T-cell (primary cell): Measurements from ENCODE around the gene ATP10A. TPM values are rescaled to one million over a fixed set of nuclear protein-coding genes. Genes with fewer than 3 reads are reported as not detected.

Experiments used
- ATAC-seq, 4 experiments: fragments of 200-7000 bp in 3 of 4; fragments of 150-1000 bp in 1 of 4; cut with Tn5 transposase; replicated peaks in 1 of 4; 1 replicate in 3 of 4; 2 replicates in 1 of 4; pipeline ENCODE4 v1.10.0; 2021; ENCODE audit warnings: moderate library complexity in 3 of 4, mild to moderate bottlenecking in 2 of 4, moderate number of reproducible peaks in 1 of 4
- CTCF ChIA-PET, 2 donors: fragments of 300-600 bp; sonication (Branson Sonifier 250); formaldehyde crosslinking; loops; one replicate each; lab custom pipeline; 2022; ENCODE audit warnings: antibody characterized with exemption in 2 of 2; lab: Charles Lee
- POLR2A ChIA-PET, 2 donors: fragments of 300-600 bp; sonication (Branson Sonifier 250); formaldehyde crosslinking; loops; one replicate each; lab custom pipeline; 2022; ENCODE audit warnings: antibody characterized with exemption in 2 of 2; lab: Charles Lee
- DNase-seq, 35 experiments: peaks; one replicate each; pipeline versions ENCODE4 v3.0.0 to v3.0.0-alpha.2; 2013 to 2023
- H3K27ac ChIP-seq: one replicate; pipeline ENCODE4 v1.5.1; 2013; ENCODE audit warnings: low read length
- H3K27me3 ChIP-seq, 2 experiments: replicated peaks in 1 of 2; 1 replicate in 1 of 2; 2 replicates in 1 of 2; pipeline versions ENCODE4 v1.6.1 to v1.7.0; 2013; ENCODE audit warnings: low read length in 1 of 2, mixed read lengths in 1 of 2; ENCODE audit not compliant: control insufficient read depth in 2 of 2, insufficient read depth in 2 of 2; ENCODE audit errors: extremely low read depth in 1 of 2
- H3K36me3 ChIP-seq, 2 donors: 1 replicate in 1 of 2; 2 replicates in 1 of 2; pipeline versions ENCODE4 v1.6.1 to v1.7.0; 2013; ENCODE audit warnings: low read length in 1 of 2; ENCODE audit not compliant: control insufficient read depth in 2 of 2, insufficient read depth in 1 of 2; ENCODE audit errors: extremely low read depth in 1 of 2
- H3K4me1 ChIP-seq, 2 experiments: 1 replicate in 1 of 2; 2 replicates in 1 of 2; pipeline versions ENCODE4 v1.6.1 to v1.7.0; 2013; ENCODE audit warnings: low read length in 2 of 2, mixed read lengths in 1 of 2; ENCODE audit not compliant: insufficient read depth in 2 of 2, control insufficient read depth in 1 of 2; ENCODE audit errors: extremely low read depth in 1 of 2
- H3K4me3 ChIP-seq, 2 donors: 1 replicate in 1 of 2; 2 replicates in 1 of 2; pipeline versions ENCODE4 v1.5.1 to v1.7.0; 2013; ENCODE audit warnings: mild to moderate bottlenecking in 2 of 2, low read length in 1 of 2, moderate library complexity in 1 of 2; ENCODE audit not compliant: control insufficient read depth in 1 of 2; ENCODE audit errors: extremely low read depth in 1 of 2
- H3K9me3 ChIP-seq: 2 replicates; pipeline ENCODE4 v1.7.0; 2013
- H3K27ac Mint-ChIP-seq, 2 donors: one replicate each; pipeline ENCODE4 v1.8.0; 2020 to 2021; ENCODE audit warnings: mild to moderate bottlenecking in 2 of 2, mixed read lengths in 2 of 2
- H3K27me3 Mint-ChIP-seq, 2 donors: one replicate each; pipeline ENCODE4 v1.8.0; 2021 to 2022; ENCODE audit warnings: mixed read lengths in 2 of 2
- H3K36me3 Mint-ChIP-seq: one replicate; pipeline ENCODE4 v1.8.0; 2021; ENCODE audit warnings: mixed read lengths
- H3K4me1 Mint-ChIP-seq, 3 donors: one replicate each; pipeline ENCODE4 v1.8.0; 2020 to 2022; ENCODE audit warnings: mixed read lengths in 3 of 3, mild to moderate bottlenecking in 1 of 3
- H3K4me3 Mint-ChIP-seq, 3 donors: one replicate each; pipeline ENCODE4 v1.8.0; 2020 to 2022; ENCODE audit warnings: mild to moderate bottlenecking in 3 of 3, mixed read lengths in 3 of 3, moderate library complexity in 3 of 3
- H3K9me3 Mint-ChIP-seq, 3 donors: one replicate each; pipeline ENCODE4 v1.8.0; 2020 to 2022; ENCODE audit warnings: mixed read lengths in 3 of 3
- WGBS: methylation state at CpG from one replicate; pipeline ENCODE4 v1.1.5; 2013; ENCODE audit warnings: missing lambda C conversion rate; ENCODE audit not compliant: insufficient coverage; 5-methylcytosine and 5-hydroxymethylcytosine counted together
- total RNA-seq, 35 experiments: library from RNA in 6 of 35; stranded (reverse) in 6 of 35; fragments of 120-200 nt in 1 of 35; gene quantifications; one replicate each; pipeline versions ENCODE4 v1.2.1 to v1.2.4 and lab custom pipeline; 2013 to 2026

ATP10A gene
- total RNA-seq, 5 donors from 2014 or later (not counting 1 experiment from before 2014, with no cell fraction given): 37.3 to 65.5 (median 53.4) TPM

- no peak overlapping the region for H3K4me3 Mint-ChIP-seq
- no peaks in the 10 kb centered on the region for H3K36me3 ChIP-seq
- peaks cover 0 to 11% (median 7%) of the 10 kb centered on the region in 3 donors for H3K4me1 Mint-ChIP-seq
- WGBS: 80% methylated on average over 3 of the region's 13 CpGs
- ATAC-seq (no peak), DNase-seq (no peak)
- H3K27me3 Mint-ChIP-seq: peaks cover 36 to 48% of the 10 kb centered on the region in 2 donors
- no peak overlapping the region for H3K27ac Mint-ChIP-seq
- POLR2A ChIA-PET: no interaction called here
- no peaks in the 10 kb centered on the region for H3K9me3 ChIP-seq
- H3K4me1 ChIP-seq: peaks cover 0 to 3% of the 10 kb centered on the region in 2 experiments
- no peak overlapping the region for H3K27ac ChIP-seq
- H3K4me3 ChIP-seq: no peak overlapping the region
- CTCF ChIA-PET: no interaction called here
- H3K27me3 ChIP-seq: peaks cover 2 to 43% of the 10 kb centered on the region in 2 experiments
- H3K36me3 Mint-ChIP-seq: no peaks in the 10 kb centered on the region
- H3K9me3 Mint-ChIP-seq: peaks cover 0 to 5% (median 4%) of the 10 kb centered on the region in 3 donors
These were observed 195.3 kb downstream of the ATP10A start for GRCh38 chr15:25667829-25668228.

DNA sequence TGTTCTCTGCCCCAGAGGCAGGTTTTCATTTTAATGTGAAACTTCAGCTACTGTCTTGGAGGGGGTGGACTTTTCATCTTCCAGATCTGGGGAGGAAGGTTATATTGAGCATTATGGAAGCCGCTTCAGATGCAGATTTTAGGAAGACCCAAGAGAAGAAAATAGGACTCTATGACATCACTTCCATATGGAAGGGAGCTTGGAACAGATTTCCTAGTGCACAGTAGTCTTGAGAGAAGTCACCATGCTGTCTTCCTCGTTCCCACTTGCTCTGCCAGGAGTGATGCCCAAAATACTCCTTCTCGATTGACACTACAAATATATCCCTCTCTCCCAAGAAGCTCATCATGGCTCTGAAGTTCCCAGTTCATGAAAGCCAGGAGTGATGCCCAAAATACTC is 197.2 kb downstream of the ATP10A start:
- WGBS: 67% methylated on average over 2 of the region's 3 CpGs
- POLR2A ChIA-PET: no interaction called here
- no peaks in the 10 kb centered on the region for H3K36me3 Mint-ChIP-seq
- H3K27ac Mint-ChIP-seq: no peak overlapping the region
- peaks cover 0 to 3% of the 10 kb centered on the region in 2 experiments for H3K4me1 ChIP-seq
- H3K9me3 ChIP-seq: no peaks in the 10 kb centered on the region
- no peaks in the 10 kb centered on the region for H3K9me3 Mint-ChIP-seq
- peaks cover 33 to 48% of the 10 kb centered on the region in 2 donors for H3K27me3 Mint-ChIP-seq
- peaks cover 0 to 11% (median 7%) of the 10 kb centered on the region in 3 donors for H3K4me1 Mint-ChIP-seq
- H3K27ac ChIP-seq: no peak overlapping the region
- no peak for DNase-seq
- H3K27me3 ChIP-seq: peaks cover 2 to 35% of the 10 kb centered on the region in 2 experiments
- H3K4me3 ChIP-seq: no peak overlapping the region
- CTCF ChIA-PET: no interaction called here
- H3K36me3 ChIP-seq: no peaks in the 10 kb centered on the region
- no peak overlapping the region for H3K4me3 Mint-ChIP-seq
- ATAC-seq: no peak

DNA sequence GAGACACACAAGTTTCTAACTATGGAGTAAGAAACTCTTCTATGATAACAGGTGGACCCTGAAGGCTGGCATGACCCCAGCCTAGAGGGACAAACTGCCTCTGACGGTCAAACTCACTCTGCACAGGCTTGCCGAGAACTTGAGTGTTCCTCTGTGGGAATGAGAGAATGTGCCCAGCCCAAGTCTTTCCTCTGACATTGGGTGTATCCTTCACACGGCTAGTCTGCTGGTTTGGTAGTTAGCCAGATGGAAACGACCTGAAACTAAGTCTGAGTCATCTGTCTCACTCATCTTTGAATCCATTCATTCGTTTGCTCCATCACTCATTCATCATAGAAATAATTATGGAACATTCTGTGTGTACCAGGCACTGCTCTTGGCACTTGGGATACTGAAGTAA is 198.4 kb downstream of the ATP10A start:
- Mint-ChIP-seq H3K27ac (no peak overlapping the region), H3K27me3 (peaks cover 30 to 38% of the 10 kb centered on the region in 2 donors), H3K4me3 (no peak overlapping the region), H3K9me3 (no peaks in the 10 kb centered on the region), H3K4me1 (peaks cover 0 to 3% (median 1%) of the 10 kb centered on the region in 3 donors), H3K36me3 (no peaks in the 10 kb centered on the region)
- ChIA-PET CTCF (no interaction called here), POLR2A (no interaction called here)
- peaks cover 0 to 29% of the 10 kb centered on the region in 2 experiments for H3K27me3 ChIP-seq
- no peaks in the 10 kb centered on the region for H3K36me3 ChIP-seq
- H3K4me1 ChIP-seq: no peaks in the 10 kb centered on the region
- no peak overlapping the region for H3K27ac ChIP-seq
- ATAC-seq (no peak), DNase-seq (no peak)
- 67% methylated on average over 2 of the region's 5 CpGs for WGBS
- no peak overlapping the region for H3K4me3 ChIP-seq
- no peaks in the 10 kb centered on the region for H3K9me3 ChIP-seq

GRCh38 chr15:25663515-25663914 is 199.6 kb downstream of the ATP10A start:
- Mint-ChIP-seq H3K36me3 (no peaks in the 10 kb centered on the region), H3K4me3 (no peak overlapping the region), H3K4me1 (no peaks in the 10 kb centered on the region), H3K9me3 (no peaks in the 10 kb centered on the region), H3K27ac (no peak overlapping the region), H3K27me3 (peaks cover 30 to 35% of the 10 kb centered on the region in 2 donors)
- peaks cover 0 to 19% of the 10 kb centered on the region in 2 experiments for H3K27me3 ChIP-seq
- H3K4me3 ChIP-seq: no peak overlapping the region
- no peaks in the 10 kb centered on the region for H3K36me3 ChIP-seq
- H3K4me1 ChIP-seq: no peaks in the 10 kb centered on the region
- H3K27ac ChIP-seq: no peak overlapping the region
- DNase-seq (no peak), ATAC-seq (no peak)
- CTCF ChIA-PET: no interaction called here
- no CpG with 5 or more reads among the region's 5 CpGs for WGBS
- POLR2A ChIA-PET: no interaction called here
- H3K9me3 ChIP-seq: no peaks in the 10 kb centered on the region

GRCh38 chr15:25661898-25662297 is 201.2 kb downstream of the ATP10A start:
- POLR2A ChIA-PET: no interaction called here
- H3K27ac ChIP-seq: no peak overlapping the region
- no peaks in the 10 kb centered on the region for H3K4me1 Mint-ChIP-seq
- DNase-seq (no peak), ATAC-seq (no peak)
- H3K36me3 ChIP-seq: no peaks in the 10 kb centered on the region
- no peaks in the 10 kb centered on the region for H3K9me3 ChIP-seq
- H3K36me3 Mint-ChIP-seq: no peaks in the 10 kb centered on the region
- peaks cover 0 to 18% of the 10 kb centered on the region in 2 experiments for H3K27me3 ChIP-seq
- no peak overlapping the region for H3K4me3 Mint-ChIP-seq
- H3K27me3 Mint-ChIP-seq: peaks cover 35 to 37% of the 10 kb centered on the region in 2 donors
- no peak overlapping the region for H3K27ac Mint-ChIP-seq
- H3K9me3 Mint-ChIP-seq: no peaks in the 10 kb centered on the region
- CTCF ChIA-PET: no interaction called here
- WGBS: 73% methylated on average over 2 of the region's 4 CpGs
- H3K4me3 ChIP-seq: no peak overlapping the region
- no peaks in the 10 kb centered on the region for H3K4me1 ChIP-seq

DNA sequence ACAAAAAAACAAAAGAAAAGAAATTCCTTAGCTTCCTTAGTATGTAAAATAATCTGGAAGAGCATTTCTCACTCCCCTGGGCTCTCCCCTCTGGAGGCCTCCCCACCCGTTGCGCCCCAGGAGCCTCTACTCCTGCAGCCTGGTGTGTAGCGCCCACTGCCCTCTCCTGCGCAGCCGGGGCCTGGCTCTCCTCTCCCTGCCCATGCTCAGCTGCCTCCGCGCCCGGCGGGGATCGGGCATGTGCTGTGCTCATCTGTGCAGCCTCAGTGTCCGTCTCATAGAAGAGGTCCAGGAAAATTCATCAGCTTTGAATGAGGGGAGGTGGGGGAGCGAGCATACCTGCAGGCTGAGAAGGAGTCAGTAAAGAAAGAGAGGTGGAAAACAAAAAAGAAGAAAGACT is 203.9 kb downstream of the ATP10A start:
- H3K36me3 ChIP-seq: no peaks in the 10 kb centered on the region
- no peak overlapping the region for H3K27ac Mint-ChIP-seq
- no peaks in the 10 kb centered on the region for H3K4me1 Mint-ChIP-seq
- H3K27me3 Mint-ChIP-seq: peaks cover 13 to 26% of the 10 kb centered on the region in 2 donors
- ChIA-PET CTCF (interaction anchor here in 1 of 2 donors (0.6 kb wide), 1 partner anchor 1191 kb away, joined by 3 read pairs; no protein-coding TSS in a partner anchor), POLR2A (no interaction called here)
- H3K9me3 ChIP-seq: no peaks in the 10 kb centered on the region
- WGBS: 84% methylated on average over 5 of the region's 12 CpGs
- DNase-seq (no peak), ATAC-seq (no peak)
- H3K27me3 ChIP-seq: peaks cover 0 to 18% of the 10 kb centered on the region in 2 experiments
- H3K36me3 Mint-ChIP-seq: no peaks in the 10 kb centered on the region
- H3K4me1 ChIP-seq: no peaks in the 10 kb centered on the region
- H3K27ac ChIP-seq: no peak overlapping the region
- H3K4me3 Mint-ChIP-seq: no peak overlapping the region
- no peak overlapping the region for H3K4me3 ChIP-seq
- H3K9me3 Mint-ChIP-seq: no peaks in the 10 kb centered on the region

DNA sequence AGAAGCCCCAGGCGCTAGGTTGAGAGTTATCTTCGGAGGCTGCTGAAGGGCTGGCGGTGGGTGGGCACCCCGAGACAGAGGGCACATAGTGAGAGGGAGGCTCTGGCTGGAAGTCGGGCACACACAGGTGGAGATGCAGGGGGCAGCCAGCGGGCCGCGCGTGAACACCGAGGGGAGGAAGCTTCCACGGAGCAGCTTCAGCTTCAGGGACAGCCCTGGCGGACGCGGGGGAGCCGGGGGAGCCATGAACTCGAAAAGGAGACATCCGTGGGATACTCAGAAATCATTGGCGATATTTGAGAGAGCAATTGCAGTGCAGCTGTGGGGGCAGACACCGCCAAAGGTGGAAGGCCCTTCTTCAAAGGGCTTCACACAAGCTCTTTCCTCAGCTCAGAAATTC is 204.6 kb downstream of the ATP10A start:
- H3K27me3 ChIP-seq: peaks cover 2 to 18% of the 10 kb centered on the region in 2 experiments
- Mint-ChIP-seq H3K27ac (no peak overlapping the region), H3K4me1 (no peaks in the 10 kb centered on the region), H3K9me3 (no peaks in the 10 kb centered on the region), H3K27me3 (peaks cover 12 to 26% of the 10 kb centered on the region in 2 donors), H3K4me3 (no peak overlapping the region), H3K36me3 (no peaks in the 10 kb centered on the region)
- H3K9me3 ChIP-seq: no peaks in the 10 kb centered on the region
- no peak overlapping the region for H3K4me3 ChIP-seq
- ChIA-PET CTCF (no interaction called here), POLR2A (no interaction called here)
- 90% methylated on average over 18 of the region's 19 CpGs for WGBS
- no peaks in the 10 kb centered on the region for H3K36me3 ChIP-seq
- DNase-seq (no peak), ATAC-seq (no peak)
- no peak overlapping the region for H3K27ac ChIP-seq
- H3K4me1 ChIP-seq: no peaks in the 10 kb centered on the region
